H1 (cell line): Measurements from ENCODE around the gene SOS1. TPM values are rescaled to one million over a fixed set of nuclear protein-coding genes. Genes with fewer than 3 reads are reported as not detected.

Source experiments
- CEBPB ChIP-seq: IDR thresholded peaks from 2 replicates; pipeline ENCODE4 v1.6.1; 2012; ENCODE audit warnings: low read depth, low read length
- MAX ChIP-seq: IDR thresholded peaks from 2 replicates; pipeline ENCODE4 v1.6.1; 2012; ENCODE audit warnings: inconsistent platforms
- RBBP5 ChIP-seq: IDR thresholded peaks from 2 replicates; pipeline ENCODE4 v1.7.1; 2012; ENCODE audit warnings: low read depth, mild to moderate bottlenecking, inconsistent platforms, low read length, moderate library complexity, borderline replicate concordance
- RFX5 ChIP-seq: IDR thresholded peaks from 2 replicates; pipeline ENCODE4 v1.6.1; 2011; ENCODE audit warnings: low read depth, low read length, improper control_type of control experiment, borderline replicate concordance
- RXRA ChIP-seq: IDR thresholded peaks from 2 replicates; pipeline ENCODE4 v1.6.1; 2011; ENCODE audit warnings: low read depth, mild to moderate bottlenecking, low read length, moderate library complexity; ENCODE audit not compliant: insufficient read depth
- SP2 ChIP-seq: IDR thresholded peaks from 2 replicates; pipeline ENCODE4 v1.6.1; 2012; ENCODE audit warnings: mild to moderate bottlenecking, low read length, inconsistent platforms
- ZNF274 ChIP-seq: IDR thresholded peaks from 2 replicates; pipeline ENCODE4 v1.7.0; 2012; ENCODE audit warnings: low read length, borderline replicate concordance; ENCODE audit errors: extremely low read depth
- polyA plus RNA-seq, 7 experiments: library from polyadenylated mRNA; depleted of rRNA in 3 of 7; stranded (reverse) in 5 of 7; unstranded in 2 of 7; fragments of >200 nt in 5 of 7; fragments of 200-250 nt in 2 of 7; gene quantifications; 1 replicate in 5 of 7; 2 replicates in 1 of 7; 4 replicates in 1 of 7; pipeline versions ENCODE4 v1.2.1 to v1.2.3, GENCODE V29; 2011 to 2013; ENCODE audit warnings: missing spikeins in 2 of 7, mixed read lengths in 2 of 7
- total RNA-seq: library from RNA; stranded (reverse); fragmentation: NEBNext Ultra II Directional; extraction: Animal tissue kit (Norgen Biotek cat#: 25700); gene quantifications from 2 replicates; pipeline ENCODE4 v1.2.1, GENCODE V29; 2021

SOS1 gene
- total and polyA plus RNA-seq, 2 of the 8 experiments (the other 6 are each of a cell fraction or from before 2014, with no cell fraction given): 25.7 to 27.0 TPM

- TF ChIP-seq RBBP5: no peak
- no peak for TF ChIP-seq RFX5
- no peak for TF ChIP-seq RXRA
- TF ChIP-seq CEBPB: no peak
- no peak for TF ChIP-seq ZNF274
- TF ChIP-seq SP2: no peak
- peak; percentile 97 for TF ChIP-seq MAX
Observed at GRCh38 chr2:38959938-38960608, 160.8 kb downstream of the SOS1 start (continued).
